Measurements from ENCODE around the gene IER5L.
"Not testable (repeated sequence)": the region's sequence is repeated elsewhere in the genome, so short reads cannot be mapped to it uniquely, and the experiment has no call there.

The IER5L gene

GRCh38 chr9:129139233-129139992, 38.6 kb downstream of the IER5L start:
- peak; percentile 57 to 67 for DNase-seq (ENCODE audit: low read depth in 2 of 2)

- DNase-seq (ENCODE audit: low read depth in 2 of 2): no peak
Observed at GRCh38 chr9:129138476-129139232, 39.4 kb downstream of the IER5L start.

- DNase-seq (ENCODE audit: low read depth in 2 of 2): no peak
Observed at GRCh38 chr9:129138144-129138462, 40.0 kb downstream of the IER5L start.

- no peak for DNase-seq (ENCODE audit: low read depth in 2 of 2)
Observed at GRCh38 chr9:129137292-129138143, 40.5 kb downstream of the IER5L start.

DNA sequence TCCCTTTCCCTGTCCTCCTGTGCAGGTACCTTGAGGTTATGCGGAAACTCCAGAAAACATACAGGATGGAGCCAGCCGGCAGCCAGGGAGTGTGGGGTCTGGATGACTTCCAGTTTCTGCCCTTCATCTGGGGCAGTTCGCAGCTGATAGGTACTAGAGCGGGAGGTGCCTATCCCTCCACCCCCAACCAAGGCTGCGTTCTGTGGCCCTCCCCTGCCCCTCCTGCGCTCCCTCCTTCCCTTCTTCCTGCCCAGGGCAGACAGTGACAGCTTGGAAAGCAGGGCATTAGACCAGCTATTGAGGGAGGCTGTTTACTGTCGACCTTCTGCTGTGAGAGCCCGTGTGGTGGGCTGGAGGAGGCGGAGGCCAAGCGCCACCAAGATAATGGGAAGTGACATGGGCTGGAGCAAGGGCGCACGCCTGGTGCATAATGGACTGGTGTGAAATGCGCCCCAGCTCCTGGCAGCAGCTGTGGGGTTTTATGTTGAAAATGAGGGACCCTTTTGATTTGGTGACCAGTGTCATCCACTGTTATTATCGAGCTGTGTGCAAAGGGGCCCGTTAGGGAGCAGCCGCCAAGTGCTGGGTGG, 41.5 kb downstream of the IER5L start:
- no peak for DNase-seq (ENCODE audit: low read depth in 2 of 2)

- no peak for DNase-seq (ENCODE audit: low read depth in 2 of 2)
Observed at GRCh38 chr9:129135476-129135875, 42.6 kb downstream of the IER5L start.

GRCh38 chr9:129133082-129133481, 45.0 kb downstream of the IER5L start:
- DNase-seq (ENCODE audit: low read depth in 2 of 2): no peak

GRCh38 chr9:129131300-129132145, 46.5 kb downstream of the IER5L start:
- DNase-seq (ENCODE audit: low read depth in 2 of 2): peak; percentile 72 to 78

DNA sequence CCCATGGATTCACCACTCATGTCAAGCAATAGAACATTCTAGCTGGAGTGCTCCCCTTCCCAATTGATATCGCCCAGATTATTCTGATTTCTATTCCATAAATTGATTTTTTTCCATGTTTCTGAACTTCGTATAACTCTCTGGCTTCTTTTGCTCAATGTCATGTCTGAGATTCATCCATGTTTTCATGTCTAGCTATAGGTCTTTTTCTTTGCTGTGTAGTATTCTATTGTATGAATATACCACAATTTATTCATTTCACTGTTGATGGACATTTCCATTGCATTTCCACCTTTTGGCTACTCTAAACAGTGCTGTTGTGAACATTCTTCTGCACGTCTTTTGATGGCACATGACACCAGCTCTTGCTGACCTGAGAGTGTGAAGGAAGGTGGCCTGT, 47.3 kb downstream of the IER5L start:
- DNase-seq (ENCODE audit: low read depth in 2 of 2): no peak

DNA sequence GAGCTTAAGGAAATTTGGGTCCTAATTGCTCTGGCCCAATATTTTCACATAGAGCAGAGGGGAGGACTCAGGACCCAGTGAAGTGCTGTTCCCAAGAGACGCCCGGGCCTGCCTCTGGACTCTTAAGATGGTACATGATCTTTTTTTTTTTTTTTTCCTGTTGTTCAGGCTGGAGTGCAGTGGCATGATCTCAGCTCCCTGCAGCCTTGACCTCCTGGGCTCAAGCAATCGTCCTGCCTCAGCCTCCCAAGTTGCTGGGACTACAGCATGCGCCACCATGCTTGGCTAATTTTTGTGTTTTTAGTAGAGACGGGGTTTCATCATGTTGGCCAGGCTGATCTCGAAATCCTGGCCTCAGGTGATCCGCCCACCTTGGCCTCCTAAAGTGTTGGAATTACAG, 47.8 kb downstream of the IER5L start:
- DNase-seq (ENCODE audit: low read depth in 2 of 2): not testable (repeated sequence)

DNA sequence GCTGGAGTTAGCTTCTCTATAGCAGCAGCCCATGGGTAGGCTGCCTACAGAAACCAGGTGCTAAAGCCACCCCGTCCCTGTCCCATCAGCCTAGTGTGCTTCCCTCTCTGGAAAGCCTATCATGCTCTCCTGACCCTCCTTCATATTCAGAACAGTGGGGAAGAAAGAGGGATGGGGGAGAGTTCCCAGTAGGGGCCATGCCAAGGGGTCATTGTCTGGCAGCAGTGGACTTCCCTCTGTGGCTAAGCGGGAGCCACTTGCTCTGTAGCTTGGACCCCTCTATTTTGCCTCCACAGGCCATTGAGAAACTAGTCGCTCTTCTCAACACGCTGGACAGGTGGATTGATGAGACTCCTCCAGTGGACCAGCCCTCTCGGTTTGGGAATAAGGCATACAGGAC, 49.4 kb downstream of the IER5L start:
- no peak for DNase-seq (ENCODE audit: low read depth in 2 of 2)

DNA sequence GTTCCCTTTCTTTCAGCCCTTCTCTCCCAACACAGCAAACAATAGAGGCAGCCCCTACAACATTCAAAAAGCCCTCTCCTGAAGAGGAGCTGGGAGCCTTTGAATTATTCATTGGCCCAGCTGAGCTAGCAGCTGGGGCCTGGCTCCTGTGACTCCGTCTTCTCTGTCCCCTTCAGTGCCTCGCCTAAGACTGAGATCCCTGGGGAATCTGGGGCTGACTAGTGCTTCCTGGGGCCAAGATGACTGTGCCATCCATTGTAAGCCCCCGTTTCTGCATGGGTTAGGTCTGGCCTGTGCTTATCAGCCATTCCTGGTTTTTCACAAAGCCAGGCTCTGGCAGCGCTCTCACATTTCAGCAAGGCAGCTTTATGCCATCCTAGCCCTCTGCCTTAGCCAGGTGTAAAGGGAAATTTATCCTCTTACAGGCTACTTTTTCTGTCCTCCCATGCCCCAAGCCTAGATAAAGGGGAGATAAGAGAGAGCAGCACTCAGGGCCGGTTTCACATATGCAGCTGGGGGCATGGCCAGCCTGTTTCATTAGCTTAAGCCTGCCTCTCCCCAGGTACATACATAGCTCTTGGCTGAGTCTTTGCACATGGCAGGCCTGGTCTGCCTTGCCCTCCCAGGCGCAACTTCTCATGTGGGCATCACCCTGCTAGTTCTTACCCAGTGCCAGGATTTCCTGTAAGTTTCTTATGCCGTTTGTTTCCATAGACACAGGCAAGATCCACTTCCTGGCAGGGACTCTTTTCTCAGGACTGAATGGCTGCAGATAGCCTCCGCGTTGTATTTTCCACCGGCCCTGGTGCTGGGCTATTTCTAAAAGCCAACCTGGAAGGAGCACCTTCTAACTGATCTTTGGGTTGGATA, 51.1 kb downstream of the IER5L start:
- no peak for DNase-seq (ENCODE audit: low read depth in 2 of 2)
